A204.1 (cell line): ENCODE measurements around the gene CCDC82.
"Not testable (repeated sequence)": the region's sequence is repeated elsewhere in the genome, so short reads cannot be mapped to it uniquely, and the experiment has no call there.

Source experiments
- FAIRE-seq: peaks from 2 replicates; lab custom pipeline; 2012; peaks lifted over from hg19 to GRCh38; lab: Jason Lieb, UNC

CCDC82 gene

DNA sequence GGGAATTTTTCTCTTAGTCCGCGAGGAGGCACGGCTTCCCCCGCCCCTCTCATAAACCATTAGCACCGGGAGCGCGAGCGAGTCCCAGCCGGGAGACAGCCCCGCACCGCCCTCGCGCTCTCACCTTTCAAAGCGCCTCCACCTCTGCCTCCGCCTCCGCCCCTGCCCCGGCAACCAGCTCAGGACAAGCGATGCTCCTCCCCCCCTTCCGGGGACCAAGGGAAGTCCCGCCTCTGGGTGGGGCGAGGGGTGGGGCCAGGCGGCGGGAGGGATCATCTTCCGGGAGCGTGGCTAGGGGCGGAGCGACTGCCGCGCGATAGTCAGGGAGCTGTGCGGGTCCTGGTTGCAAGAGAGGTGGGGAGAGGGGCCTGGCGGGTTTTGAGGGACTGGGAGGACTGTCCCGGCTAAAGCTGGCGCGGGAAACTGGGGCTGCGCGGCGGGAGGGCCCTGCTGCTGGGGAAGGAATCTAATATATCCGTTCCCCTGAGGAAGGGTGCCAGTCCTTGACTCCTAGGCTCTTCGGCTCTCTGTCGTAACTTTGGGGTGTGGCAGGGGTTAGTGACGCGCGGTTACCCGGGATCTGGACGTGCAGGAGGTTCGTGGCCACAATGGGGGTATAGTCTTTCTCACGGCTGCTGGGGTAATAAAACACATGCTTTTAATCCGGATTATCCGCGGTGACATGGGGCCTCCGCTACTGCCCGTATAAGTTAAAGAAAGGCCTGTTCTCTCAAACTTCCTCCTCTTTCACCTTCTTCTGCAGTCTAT, at the start of gene CCDC82, which contains the start of gene JRKL:
CCDC82 (minus strand) TSS at position 193 of the 768 bp plus-strand sequence. CDS start 5,165 bp downstream, outside the sequence.
JRKL (plus strand) TSS at position 294 of the 768 bp plus-strand sequence. CDS start 637 bp downstream, outside the sequence.
- peak; percentile 67 for FAIRE-seq

DNA sequence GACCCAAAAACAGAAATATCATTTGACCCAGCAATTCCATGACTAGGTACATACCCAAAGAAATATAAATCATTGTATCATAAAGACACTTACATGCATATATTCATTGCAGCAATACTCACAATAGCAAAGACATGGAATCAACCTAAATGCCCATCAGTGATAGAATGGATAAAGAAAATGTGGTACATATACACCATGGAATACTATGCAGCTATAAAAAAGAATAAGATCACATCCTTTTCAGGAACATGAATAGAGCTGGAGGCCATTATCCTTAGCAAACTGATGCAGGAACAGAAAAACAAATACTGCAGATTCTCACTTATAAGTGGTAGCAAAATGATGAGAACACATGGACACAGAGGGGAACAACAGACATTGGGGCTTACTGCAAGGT, 42.9 kb upstream of the CCDC82 start:
- FAIRE-seq, result not testable (repeated sequence)

DNA sequence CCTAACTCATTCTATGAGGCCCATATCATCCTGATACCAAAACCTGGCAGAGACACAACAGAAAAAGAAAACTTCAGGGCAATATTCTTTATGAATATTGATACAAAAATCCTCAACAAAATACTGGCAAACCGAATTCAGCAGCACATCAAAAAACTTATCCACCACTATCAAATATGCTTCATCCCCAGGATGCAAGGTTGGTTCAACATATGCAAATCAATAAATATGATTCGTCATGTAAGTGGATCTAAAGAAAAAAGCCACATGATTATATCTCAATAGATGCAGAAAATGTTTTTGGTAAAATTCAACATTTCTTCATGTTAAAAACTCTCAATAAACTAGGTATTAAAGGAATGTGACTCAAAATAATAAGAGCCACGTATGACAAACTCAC, 41.0 kb upstream of the CCDC82 start:
- FAIRE-seq, result no peak

DNA sequence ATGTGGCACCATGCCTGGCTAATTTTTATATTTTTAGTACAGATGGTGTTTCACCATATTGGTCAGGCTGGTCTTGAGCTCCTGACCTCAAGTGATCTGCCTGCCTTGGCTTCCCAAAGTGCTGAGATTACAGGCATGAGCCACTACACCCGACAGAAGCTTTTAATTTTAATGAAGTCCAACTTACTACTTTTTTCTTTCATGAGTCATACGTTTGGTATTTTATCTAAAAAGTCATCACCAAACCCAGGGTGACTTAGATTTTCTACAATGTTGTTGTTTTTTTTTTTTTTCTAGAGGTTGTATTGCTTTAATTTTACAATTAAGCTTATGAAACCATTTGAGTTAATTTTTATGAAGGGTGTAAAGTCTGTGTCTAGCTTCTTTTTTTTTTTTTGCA, 35.0 kb upstream of the CCDC82 start:
- FAIRE-seq, result no peak

DNA sequence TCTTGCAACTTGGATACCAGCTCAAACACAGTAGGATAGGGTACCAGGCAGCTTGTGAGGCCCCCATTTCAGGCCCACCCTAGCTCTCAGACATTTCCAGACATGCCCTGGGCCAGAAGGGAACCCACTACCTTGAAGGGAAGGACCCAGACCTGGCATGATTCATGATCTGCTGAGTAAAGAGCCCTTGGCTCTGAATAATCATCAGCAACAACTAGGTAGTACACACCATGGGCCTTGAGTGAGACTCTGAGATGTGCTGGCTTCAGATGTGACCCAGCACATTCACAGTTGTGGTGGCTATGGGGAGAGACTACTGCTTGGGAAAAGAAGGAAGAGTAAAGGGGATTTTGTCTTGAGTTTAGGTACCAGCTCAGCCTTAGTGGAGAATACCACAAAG, 23.7 kb upstream of the CCDC82 start:
- FAIRE-seq, result no peak

DNA sequence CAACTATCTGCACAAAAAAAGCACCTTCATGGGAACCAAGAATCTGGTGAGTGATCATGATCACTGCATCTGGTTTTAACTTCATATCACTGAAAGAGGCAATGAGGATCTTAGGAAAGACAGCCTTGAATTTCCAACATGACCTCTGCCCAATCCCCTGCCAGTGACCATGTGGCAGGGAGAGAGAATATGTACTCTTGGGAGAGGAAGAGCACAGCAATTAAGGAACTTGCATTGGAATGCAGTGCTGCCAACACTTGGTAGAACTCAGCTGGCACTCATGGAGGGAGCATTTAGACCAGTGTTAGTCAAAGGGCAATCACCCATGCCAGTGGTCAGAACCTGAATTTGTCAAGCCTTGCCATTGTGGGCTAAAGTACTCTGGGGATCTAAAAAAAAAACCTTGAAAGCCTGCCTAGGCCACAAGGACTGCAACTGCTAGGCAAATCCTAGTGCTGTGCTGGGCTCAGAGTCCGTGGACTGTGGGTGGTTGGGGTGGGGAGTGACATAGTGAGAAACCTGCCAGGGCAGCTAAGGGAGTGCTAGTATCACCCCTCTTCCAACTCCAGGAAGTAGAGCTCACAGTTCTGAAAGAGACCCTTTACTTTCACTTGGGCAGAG, 23.2 kb upstream of the CCDC82 start:
- FAIRE-seq, result no peak

DNA sequence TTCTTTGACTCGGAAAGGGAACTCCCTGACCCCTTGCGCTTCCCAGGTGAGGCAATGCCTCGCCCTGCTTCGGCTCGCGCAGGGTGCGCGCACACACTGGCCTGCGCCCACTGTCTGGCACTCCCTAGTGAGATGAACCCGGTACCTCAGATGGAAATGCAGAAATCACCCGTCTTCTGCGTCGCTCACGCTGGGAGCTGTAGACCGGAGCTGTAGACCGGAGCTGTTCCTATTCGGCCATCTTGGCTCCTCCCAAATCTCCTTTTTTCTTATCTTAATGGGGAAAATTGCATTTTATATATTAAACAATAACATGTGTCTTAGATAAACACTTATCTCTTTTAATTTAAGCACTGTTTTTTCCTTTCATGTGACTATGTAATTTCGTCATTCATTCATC, 21.7 kb upstream of the CCDC82 start:
- not testable (repeated sequence) for FAIRE-seq

DNA sequence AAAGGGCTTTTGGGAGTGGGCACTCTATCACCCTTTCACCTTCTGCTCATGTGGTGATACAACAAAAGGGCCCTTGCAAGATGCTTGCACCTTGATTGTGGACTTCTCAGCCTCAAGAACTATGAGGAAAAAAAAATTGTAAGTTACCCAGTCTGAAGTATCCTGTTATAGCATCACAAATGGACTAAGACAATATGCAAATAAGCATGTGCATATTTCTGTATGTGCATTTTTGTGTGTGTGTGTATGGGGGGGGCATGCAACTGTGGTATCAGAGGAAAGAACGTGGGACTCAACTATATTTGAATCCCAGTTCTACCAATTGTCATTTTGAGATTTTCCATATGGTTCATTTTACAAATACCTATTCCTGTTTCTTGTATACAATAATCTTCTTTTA, 11.0 kb upstream of the CCDC82 start:
- no peak for FAIRE-seq

DNA sequence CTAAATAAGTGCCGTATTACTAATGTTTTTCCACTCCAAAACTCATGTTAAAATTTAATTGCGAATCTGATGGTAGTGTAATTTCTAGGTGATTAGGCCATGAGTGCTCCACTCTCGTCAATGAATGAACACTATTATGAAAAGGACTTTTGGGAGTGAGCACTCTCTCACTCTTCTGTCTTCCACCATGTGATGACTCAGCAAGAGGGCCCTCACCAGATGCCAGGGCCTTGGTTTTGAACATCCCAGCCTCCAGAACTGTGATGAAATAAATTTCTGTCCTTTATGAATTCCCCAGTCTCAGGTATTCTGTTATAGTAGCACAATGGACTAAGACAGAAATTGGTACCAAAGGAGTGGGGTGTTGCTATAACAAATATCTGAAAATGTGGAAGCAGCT, 8.2 kb upstream of the CCDC82 start:
- FAIRE-seq, result no peak

DNA sequence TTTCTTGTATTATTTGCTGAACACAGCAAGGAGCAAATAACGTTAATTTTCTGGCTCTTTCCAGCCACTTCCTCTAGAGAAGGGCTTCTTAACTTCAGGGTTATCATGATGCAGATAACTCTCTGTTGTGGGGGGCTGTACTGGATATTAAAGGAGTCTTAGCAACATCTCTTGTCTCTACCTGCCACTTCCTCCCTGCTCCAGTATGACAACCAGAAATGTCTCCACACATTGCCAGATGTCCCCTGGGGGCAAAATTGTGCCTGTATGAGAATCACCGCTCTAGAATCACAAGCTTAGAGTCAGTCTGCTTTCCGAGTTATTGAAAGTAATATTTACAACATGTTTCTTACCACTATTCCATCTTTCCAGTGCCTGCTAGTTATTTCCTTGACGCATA, 6.9 kb upstream of the CCDC82 start:
- FAIRE-seq, result no peak

DNA sequence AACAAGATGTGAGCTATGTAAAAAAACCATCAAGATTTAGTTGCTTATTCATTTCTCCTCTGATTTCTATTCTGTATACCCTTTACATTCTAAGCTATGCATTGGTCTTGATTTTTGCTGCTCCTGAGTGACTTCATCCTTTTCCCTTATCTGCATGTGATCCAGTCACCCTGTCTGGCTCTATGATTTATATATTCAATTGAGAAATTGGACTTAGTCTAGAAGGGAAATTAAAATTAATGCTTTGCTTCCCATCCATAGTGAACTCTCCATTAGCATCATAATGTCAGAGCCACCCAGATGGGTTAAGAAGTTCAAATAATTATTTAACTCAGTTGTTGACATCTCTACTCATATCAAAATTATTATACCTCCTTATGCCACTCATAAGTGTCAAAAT, 5.1 kb upstream of the CCDC82 start:
- FAIRE-seq, result no peak

DNA sequence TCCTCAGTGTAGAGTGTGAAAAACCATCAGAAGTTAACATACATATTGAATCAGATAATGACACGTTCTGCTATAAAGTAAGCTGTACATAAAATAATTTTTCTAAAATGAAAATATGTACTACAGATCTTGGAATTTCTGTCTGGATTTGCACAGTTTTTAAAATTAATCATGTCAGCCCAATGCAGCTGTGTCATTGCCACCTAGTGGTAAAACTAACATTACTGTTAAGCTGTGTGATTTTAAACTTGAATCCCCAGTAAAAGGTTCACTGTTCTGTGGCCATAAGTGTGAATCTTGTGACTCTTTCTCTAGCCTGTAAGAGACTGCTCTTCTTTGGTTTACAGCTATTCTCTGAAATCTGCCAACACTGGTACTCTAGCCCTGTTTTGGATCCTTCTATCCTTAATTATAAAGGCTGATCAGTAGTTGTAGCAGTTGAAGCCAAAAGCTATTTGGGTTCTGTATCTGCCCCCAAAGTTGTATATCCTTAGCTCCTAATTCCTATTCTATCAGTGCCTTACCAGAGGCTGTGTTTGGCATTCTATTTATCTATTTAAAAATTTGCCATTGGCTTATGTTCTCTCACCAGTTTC, 4.1 kb upstream of the CCDC82 start:
- FAIRE-seq, result peak; percentile 77

DNA sequence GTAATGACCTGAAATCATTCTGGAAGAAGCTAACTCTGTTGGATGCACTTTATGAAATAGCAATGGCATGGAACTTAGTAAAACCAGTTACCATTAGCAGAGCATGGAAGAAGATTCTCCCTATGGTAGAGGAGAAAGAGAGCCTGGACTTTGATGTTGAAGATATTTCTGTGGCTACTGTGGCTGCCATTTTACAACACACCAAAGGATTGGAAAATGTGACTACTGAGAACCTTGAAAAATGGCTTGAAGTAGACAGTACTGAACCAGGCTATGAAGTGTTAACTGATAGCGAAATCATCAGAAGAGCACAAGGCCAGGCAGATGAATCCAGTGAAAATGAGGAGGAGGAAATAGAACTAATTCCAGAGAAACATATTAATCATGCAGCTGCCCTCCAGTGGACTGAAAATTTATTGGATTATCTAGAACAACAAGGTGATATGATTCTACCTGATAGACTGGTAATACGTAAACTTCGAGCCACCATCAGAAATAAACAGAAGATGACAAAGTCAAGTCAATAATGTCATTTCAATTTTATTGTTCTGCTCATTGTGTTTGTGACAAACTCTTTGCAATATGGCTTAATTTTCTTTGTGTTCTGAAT, 2.1 kb upstream of the CCDC82 start:
- FAIRE-seq, result no peak

DNA sequence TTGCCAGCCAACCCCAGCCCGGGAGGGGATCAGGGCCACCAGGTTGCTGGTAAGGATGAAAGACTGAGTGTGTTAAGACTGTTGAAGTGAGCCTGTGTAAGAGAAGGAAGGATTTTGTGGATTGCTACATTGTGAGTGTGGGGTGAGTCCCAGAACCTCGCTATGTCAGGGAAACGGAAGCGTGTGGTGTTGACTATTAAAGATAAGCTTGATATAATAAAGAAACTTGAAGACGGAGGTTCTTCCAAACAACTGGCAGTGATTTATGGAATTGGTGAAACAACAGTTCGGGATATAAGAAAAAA, 728 bp upstream of the CCDC82 start:
- FAIRE-seq, result no peak

DNA sequence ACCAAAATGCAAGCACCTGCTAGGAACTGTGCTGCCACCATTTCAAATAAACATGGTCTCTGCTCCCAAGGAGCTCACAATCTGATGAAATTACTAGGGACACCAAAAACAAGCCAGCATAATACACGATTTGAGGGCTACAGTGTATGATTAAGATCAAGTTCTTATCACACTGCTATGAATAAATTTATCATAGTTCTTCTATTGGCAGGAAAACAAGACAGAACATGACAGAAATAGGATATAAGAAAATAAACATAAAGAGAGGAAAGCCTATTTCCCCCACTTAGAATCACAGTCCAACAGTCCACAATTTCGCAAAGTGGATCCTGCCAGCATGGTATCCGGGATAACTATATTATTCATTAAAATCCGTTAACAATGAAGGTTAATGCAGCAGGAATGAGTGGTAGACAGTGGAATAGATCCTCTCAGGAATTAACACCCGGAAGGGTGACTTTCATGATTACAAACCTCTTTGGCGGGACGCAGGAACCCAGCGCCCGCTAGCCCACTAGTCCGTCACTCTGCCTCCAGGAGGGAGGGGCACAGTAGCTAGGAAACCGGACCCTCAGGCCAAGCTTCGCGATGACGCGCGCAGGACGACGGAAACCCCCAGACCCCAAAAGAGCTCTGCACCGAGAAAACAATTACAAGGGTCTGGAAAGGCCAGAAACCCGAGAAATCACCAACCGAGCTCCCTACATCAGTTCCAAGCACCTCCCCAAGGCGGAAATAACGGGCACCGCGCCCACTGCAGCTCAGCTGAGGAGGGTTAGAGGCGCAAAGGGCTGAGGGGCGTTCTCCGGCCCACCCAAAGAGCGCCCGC, 607 bp downstream of the CCDC82 start:
- no peak for FAIRE-seq

DNA sequence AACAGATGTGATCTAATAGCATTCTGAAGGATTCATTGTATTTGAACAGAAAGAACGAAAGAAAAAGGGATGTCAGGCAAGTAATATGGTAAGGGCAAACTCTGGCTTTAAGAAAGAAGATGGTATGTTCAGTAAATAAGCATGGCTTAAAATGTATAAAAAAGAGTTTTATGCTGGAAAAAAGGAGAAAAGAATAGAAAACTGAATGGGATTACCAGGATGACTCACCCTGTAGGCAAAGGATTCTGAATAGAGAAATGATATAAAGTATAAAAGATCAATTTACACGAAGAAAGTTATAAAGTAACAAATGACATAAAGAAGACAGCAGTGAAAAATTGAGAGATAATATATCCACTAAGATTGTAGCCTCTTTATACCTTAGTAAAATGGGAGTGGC, 4.5 kb downstream of the CCDC82 start:
- no peak for FAIRE-seq

DNA sequence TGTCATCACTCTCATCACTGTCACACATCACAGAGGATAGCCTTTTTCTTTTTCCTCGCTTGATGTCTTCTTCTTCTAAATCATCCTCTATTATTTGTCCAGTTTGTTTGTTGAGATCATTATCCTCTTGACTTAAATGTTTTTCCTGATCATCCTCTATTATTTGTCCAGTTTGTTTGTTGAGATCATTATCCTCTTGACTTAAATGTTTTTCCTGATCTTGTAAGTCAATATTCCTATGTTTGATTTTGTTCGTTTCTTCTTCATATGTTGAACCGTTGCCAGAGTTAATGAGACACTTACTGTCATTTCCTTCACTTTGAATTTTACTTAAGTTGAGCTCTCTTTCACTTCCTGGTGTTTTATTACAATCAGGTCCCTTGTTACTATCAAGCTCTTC, 5.6 kb downstream of the CCDC82 start:
- FAIRE-seq, result no peak

DNA sequence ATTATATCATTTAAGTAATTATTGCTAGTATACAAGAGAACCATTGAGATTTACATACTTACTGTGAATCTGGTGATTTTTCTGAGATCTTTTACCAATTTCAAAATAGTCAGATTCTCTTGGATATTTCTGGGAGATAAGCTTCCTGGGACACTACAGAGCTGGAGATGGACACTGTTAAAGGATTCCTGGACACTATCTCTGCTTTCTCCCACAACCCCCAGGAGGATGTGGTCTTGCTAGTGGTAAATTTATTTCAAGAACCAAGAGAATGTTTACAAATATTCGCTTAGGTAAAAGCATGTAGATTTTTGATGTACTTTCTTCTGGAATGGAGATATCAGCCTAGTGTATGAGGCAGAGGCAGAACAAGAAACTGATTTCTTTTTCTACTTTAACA, 12.9 kb downstream of the CCDC82 start:
- FAIRE-seq, result no peak

DNA sequence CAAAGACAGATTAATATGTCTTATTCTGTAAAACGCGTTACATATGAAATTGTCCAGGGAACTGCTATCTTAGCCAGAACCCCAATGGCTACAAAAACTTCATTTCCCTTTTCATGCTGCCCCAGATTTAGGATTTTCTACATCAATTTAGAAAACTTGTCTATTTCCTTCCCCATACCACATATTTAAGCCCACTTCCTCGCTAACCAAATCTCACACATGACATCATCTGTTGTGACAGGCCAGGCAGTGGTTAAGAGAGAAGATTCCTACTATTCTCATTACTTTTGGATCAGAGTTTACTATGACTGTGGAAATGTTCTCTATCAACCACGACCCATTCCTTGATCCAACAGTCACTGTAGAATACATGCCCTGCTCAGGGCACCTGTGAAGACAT, 15.9 kb downstream of the CCDC82 start:
- no peak for FAIRE-seq

DNA sequence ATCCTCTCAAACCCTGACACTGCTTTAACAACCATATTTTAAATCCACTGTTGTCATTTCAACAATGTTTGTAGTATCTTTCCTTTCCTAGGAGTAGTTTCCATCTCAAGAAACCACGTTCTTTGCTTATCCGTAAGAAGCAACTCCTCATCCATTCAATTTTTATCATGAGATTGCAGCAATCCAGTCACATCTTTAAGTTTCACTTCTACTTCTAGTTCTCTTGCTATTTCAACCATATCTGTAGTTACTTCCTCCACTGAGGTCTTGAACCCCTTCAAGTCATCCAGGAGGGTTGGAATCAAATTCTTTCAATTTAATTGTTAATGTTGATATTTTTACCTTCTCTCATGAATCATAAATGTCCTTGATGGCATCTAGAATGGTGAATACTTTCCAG, 22.4 kb downstream of the CCDC82 start:
- FAIRE-seq, result no peak

DNA sequence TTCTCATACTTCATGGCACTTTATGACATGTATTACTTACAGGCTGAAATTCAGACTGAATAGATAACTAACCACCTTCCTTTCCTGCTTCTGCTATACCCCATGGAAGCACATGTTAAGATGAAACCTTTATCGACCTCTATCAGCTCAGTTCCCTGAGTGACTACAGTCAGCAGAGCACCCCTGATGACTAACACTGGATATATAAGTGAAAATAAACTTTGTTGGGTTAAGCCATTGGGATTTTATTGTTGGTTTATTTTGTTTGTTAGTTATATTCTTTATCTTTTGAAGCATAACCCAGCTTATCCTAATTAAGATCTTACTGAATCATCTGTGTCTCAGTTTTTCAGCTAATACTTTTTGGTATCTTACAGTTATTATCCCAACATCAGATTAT, 23.7 kb downstream of the CCDC82 start:
- FAIRE-seq, result no peak

DNA sequence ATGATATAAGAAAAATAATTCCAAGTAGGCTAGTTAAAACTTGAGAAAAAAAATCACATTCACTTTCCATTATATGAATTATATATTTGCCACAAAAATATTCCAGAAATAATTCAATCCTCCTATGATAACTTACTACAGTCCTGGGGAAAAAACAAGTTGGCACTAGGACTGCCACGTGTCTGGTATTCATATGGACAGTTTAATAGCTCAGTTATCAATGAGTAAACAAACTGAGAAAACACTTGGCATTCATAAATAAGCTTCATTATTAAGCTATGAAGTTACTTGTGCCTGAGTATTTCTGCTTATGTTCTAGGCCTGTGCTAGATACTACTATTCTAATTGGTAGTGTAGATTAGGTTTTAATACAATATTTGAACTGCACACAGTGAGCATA, 24.2 kb downstream of the CCDC82 start:
- FAIRE-seq, result no peak

DNA sequence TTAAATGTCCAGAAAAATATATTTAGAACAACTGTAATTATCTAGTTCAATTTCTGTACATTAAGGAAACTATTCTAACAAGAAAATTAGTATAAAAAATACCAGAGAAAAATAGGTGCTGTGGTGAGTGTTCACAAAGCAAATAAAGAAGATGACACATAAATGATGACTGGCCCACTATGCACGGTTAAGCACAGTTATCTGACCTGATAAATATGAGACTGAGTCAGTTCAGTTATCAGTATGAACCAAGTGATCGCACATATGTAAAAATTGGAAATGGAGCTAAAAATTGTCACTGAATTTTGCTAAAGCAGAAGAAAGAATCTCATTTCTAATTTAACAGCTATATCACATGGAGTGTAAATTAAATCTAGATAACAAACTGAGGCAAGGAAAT, 27.9 kb downstream of the CCDC82 start:
- no peak for FAIRE-seq
